Neural cell (in vitro differentiated cells): ENCODE data around the gene ERBB4.

ENCODE experiments used
- CTCF ChIP-seq: fragments of 450-650 bp; IDR thresholded peaks from 2 replicates; pipeline ENCODE4 v1.5.1; 2014; ENCODE audit warnings: antibody characterized with exemption, mild to moderate bottlenecking, moderate library complexity; ENCODE audit not compliant: poor library complexity, severe bottlenecking
- EZH2 ChIP-seq: fragments of 200-600, 300-800 bp; shearing (Covaris generic), sonication (generic); IDR thresholded peaks from 2 replicates; pipeline ENCODE4 v1.6.1; 2014; ENCODE audit warnings: antibody characterized with exemption, low read length, borderline replicate concordance, mild to moderate bottlenecking; ENCODE audit not compliant: insufficient read depth, poor library complexity, severe bottlenecking
- SMC3 ChIP-seq: fragments of 450-650 bp; conservative IDR thresholded peaks from 2 replicates; pipeline ENCODE4 v1.6.1; 2014; ENCODE audit warnings: antibody characterized with exemption, mild to moderate bottlenecking, moderate library complexity; ENCODE audit not compliant: poor library complexity

- TF ChIP-seq CTCF (no peak), EZH2 (no peak), SMC3 (no peak)
Measured at GRCh38 chr2:211516537-211516936, 1022.1 kb downstream of the ERBB4 start.
